ENCODE data around the gene CEACAM1. TPM values are rescaled to one million over a fixed set of nuclear protein-coding genes. Genes with fewer than 3 reads are reported as not detected.

CEACAM1 gene
- total RNA-seq, 1 experiment from 2014 or later = 0.95 TPM

DNA sequence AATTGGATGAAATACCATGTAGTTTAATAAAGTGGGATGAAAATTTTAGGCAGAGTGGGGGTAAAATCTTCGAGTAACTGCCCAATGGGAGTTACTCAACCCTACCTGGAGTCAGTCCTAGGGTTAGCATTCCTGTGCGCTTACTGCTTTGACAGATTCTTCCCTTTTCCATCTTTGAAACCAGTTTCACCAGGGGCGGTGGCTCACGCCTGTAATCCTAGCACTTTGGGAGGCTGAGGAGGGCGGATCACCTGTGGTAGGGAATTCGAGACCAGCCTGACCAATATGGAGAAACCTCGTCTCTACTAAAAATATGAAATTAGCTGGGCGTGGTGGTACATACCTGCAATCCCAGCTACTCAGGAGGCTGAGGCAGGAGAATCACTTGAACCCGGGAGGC is 48.5 kb downstream of the CEACAM1 start:
- Histone ChIP-seq H3K9me2 (replicated peaks; ENCODE audit: low read length) (no peaks in the 10 kb centered on the region), H3K27ac (ENCODE audit: low read length) (no peak overlapping the region), H3K36me3 (ENCODE audit: low read depth, low read length) (no peaks in the 10 kb centered on the region), H3K27me3 (ENCODE audit: low read length) (no peaks in the 10 kb centered on the region), H3K79me2 (ENCODE audit: low read length) (no peaks in the 10 kb centered on the region), H3K4me2 (ENCODE audit: low read length) (no peak overlapping the region), H3K9ac (ENCODE audit: low read length) (no peak overlapping the region), H4K20me1 (ENCODE audit: low read length) (no peaks in the 10 kb centered on the region), H2AFZ (ENCODE audit: low read length) (no peak overlapping the region), H3F3A (ENCODE audit: low read length, unreplicated experiment) (no peaks in the 10 kb centered on the region), H3K4me1 (ENCODE audit: insufficient read depth, low read length) (peaks cover 8% of the 10 kb centered on the region; the same call in 1 of the 2 replicates), H3K9me3 (ENCODE audit: low read length) (no peaks in the 10 kb centered on the region), H3K4me3 (ENCODE audit: low read length) (no peak overlapping the region)
- intact Hi-C loops (cut with micrococcal nuclease) = no loop called here
- CTCF ChIA-PET = no interaction called here
- POLR2A ChIA-PET (ENCODE audit: unreplicated experiment) = no interaction called here
- TF ChIP-seq, protein P1, sequence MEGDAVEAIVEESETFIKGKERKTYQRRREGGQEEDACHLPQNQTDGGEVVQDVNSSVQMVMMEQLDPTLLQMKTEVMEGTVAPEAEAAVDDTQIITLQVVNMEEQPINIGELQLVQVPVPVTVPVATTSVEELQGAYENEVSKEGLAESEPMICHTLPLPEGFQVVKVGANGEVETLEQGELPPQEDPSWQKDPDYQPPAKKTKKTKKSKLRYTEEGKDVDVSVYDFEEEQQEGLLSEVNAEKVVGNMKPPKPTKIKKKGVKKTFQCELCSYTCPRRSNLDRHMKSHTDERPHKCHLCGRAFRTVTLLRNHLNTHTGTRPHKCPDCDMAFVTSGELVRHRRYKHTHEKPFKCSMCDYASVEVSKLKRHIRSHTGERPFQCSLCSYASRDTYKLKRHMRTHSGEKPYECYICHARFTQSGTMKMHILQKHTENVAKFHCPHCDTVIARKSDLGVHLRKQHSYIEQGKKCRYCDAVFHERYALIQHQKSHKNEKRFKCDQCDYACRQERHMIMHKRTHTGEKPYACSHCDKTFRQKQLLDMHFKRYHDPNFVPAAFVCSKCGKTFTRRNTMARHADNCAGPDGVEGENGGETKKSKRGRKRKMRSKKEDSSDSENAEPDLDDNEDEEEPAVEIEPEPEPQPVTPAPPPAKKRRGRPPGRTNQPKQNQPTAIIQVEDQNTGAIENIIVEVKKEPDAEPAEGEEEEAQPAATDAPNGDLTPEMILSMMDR (conservative IDR thresholded peaks at IDR 0.05; ENCODE audit: low read depth, low read length) = no peak
- TF ChIP-seq EZH2phosphoT487 (IDR thresholded peaks at IDR 0.05; ENCODE audit: borderline replicate concordance, low read length) = no peak
- no peak for TF ChIP-seq EZH2 (IDR thresholded peaks at IDR 0.05; ENCODE audit: low read length, unreplicated experiment)
- ATAC-seq (no peak), DNase-seq (no peak)
- no TSS peak for BruUV-seq (replicated peaks)

DNA sequence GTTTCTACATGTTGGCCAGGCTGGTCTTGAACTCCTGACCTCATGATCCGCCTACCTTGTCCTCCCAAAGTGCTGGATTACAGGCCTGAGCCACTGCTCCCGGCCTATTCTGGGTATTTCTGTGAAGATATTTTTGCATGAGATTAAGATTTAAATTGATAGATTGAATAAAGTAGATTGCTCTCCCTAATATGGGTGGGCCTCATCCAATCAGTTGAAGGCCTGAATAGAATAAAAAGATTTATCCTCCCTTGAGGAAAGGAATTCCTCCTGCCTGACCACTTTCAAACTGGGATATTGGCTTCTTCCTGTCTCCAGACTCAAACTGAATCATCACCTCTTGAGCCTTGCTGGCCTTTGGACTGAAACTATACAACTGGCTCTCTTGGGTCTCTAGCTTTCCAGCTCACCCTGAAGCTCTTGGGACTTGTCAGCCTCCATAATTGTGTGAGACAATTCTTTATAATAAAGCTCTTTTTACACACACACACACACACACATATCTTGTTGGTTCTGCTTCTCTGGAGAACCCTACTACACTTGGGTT is 49.4 kb downstream of the CEACAM1 start:
- no peaks in the 10 kb centered on the region for H3K36me3 ChIP-seq (ENCODE audit: low read depth, low read length)
- no peaks in the 10 kb centered on the region for H3K79me2 ChIP-seq (ENCODE audit: low read length)
- TF ChIP-seq, protein P1 (conservative IDR thresholded peaks at IDR 0.05; ENCODE audit: low read depth, low read length) = no peak
- TF ChIP-seq EZH2 (IDR thresholded peaks at IDR 0.05; ENCODE audit: low read length, unreplicated experiment) = no peak
- no peak for TF ChIP-seq EZH2phosphoT487 (IDR thresholded peaks at IDR 0.05; ENCODE audit: borderline replicate concordance, low read length)
- ATAC-seq (no peak), DNase-seq (no peak)
- BruUV-seq (replicated peaks) = no TSS peak
- peaks cover 8% of the 10 kb centered on the region; the same call in 1 of the 2 replicates for H3K4me1 ChIP-seq (ENCODE audit: insufficient read depth, low read length)
- H4K20me1 ChIP-seq (ENCODE audit: low read length) = no peaks in the 10 kb centered on the region
- H3K4me3 ChIP-seq (ENCODE audit: low read length) = no peak overlapping the region
- no peaks in the 10 kb centered on the region for H3K9me3 ChIP-seq (ENCODE audit: low read length)
- H3K4me2 ChIP-seq (ENCODE audit: low read length) = no peak overlapping the region
- H3K9me2 ChIP-seq (replicated peaks; ENCODE audit: low read length) = no peaks in the 10 kb centered on the region
- no peak overlapping the region for H3K27ac ChIP-seq (ENCODE audit: low read length)
- no peak overlapping the region for H2AFZ ChIP-seq (ENCODE audit: low read length)
- H3K27me3 ChIP-seq (ENCODE audit: low read length) = no peaks in the 10 kb centered on the region
- ChIA-PET POLR2A (ENCODE audit: unreplicated experiment) (no interaction called here), CTCF (no interaction called here)
- no peak overlapping the region for H3K9ac ChIP-seq (ENCODE audit: low read length)
- intact Hi-C loops (cut with micrococcal nuclease) = no loop called here
- no peaks in the 10 kb centered on the region for H3F3A ChIP-seq (ENCODE audit: low read length, unreplicated experiment)

DNA sequence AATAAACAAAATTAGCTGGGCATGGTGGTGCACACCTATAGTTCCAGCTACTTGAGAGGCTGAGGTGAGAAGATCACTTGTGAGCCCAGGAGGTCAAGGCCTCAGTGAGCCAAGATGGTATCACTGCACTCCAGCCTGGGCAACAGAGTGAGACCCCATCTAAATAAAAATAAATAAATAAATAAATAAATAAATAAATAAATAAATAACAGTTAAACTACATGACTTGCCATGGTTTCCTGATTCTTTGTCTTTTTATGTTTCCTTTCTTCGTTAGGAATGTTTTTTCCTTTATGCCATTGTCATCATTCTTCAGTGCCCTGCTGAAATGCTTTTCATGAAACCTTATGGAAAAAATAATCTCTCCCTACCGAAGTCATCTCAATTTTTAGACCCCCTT is 50.3 kb downstream of the CEACAM1 start:
- no peak for ATAC-seq
- no peak for TF ChIP-seq EZH2 (IDR thresholded peaks at IDR 0.05; ENCODE audit: low read length, unreplicated experiment)
- intact Hi-C loops (cut with micrococcal nuclease) = no loop called here
- Histone ChIP-seq H3K9ac (ENCODE audit: low read length) (no peak overlapping the region), H3K4me3 (ENCODE audit: low read length) (no peak overlapping the region), H3K4me2 (ENCODE audit: low read length) (no peak overlapping the region), H3K36me3 (ENCODE audit: low read depth, low read length) (no peaks in the 10 kb centered on the region), H3K27ac (ENCODE audit: low read length) (no peak overlapping the region), H3K9me2 (replicated peaks; ENCODE audit: low read length) (no peaks in the 10 kb centered on the region), H3K79me2 (ENCODE audit: low read length) (no peaks in the 10 kb centered on the region), H3F3A (ENCODE audit: low read length, unreplicated experiment) (no peaks in the 10 kb centered on the region), H2AFZ (ENCODE audit: low read length) (no peak overlapping the region), H3K4me1 (ENCODE audit: insufficient read depth, low read length) (peaks cover 8% of the 10 kb centered on the region; the same call in 1 of the 2 replicates), H3K9me3 (ENCODE audit: low read length) (no peaks in the 10 kb centered on the region), H3K27me3 (ENCODE audit: low read length) (no peaks in the 10 kb centered on the region), H4K20me1 (ENCODE audit: low read length) (no peaks in the 10 kb centered on the region)
- ChIA-PET CTCF (interaction anchor here (0.7 kb wide), 1 partner anchor 86 kb away, joined by 3 read pairs; no protein-coding TSS in a partner anchor), POLR2A (ENCODE audit: unreplicated experiment) (no interaction called here)
- BruUV-seq (replicated peaks) = no TSS peak
- no peak for DNase-seq
